HepG2 (cell line): ENCODE results near the gene POMP. TPM values are rescaled to one million over a fixed set of nuclear protein-coding genes. Genes with fewer than 3 reads are reported as not detected.

Experiments
- ATAC-seq: fragments of 200-7000 bp; cut with Tn5 transposase; 3 replicates; pipeline ENCODE4 v1.9.1; 2020; ENCODE audit warnings: mild to moderate bottlenecking, moderate library complexity
- BruUV-seq: library from RNA; stranded (reverse); fragments of 400-500 nt; replicated peaks from 2 replicates; lab custom pipeline; 2021; lab: Mats Ljungman, UMichigan
- CTCF ChIA-PET: fragments of 300-600 bp; formaldehyde crosslinking; extraction: SDS; loops from one replicate; lab custom pipeline; 2021; ENCODE audit warnings: low total read pairs, inconsistent platforms, low intra/inter-chr PET ratio; lab: Yijun Ruan, JAX
- POLR2A ChIA-PET: fragments of 350-600 bp; sonication (Branson Sonifier 250); formaldehyde crosslinking; loops from one replicate; lab custom pipeline; 2020; ENCODE audit warnings: antibody characterized with exemption, inconsistent platforms; lab: Yijun Ruan, JAX
- DNase-seq: peaks from one replicate; pipeline ENCODE4 v3.0.0-alpha.2; 2015; ENCODE audit warnings: low spot score
- FAIRE-seq: peaks from 3 replicates; lab custom pipeline; 2011; peaks lifted over from hg19 to GRCh38; lab: Jason Lieb, UNC
- H2AFZ ChIP-seq: one replicate; pipeline ENCODE4 v1.6.1; 2011; ENCODE audit warnings: low read length, inconsistent platforms
- H3K27ac ChIP-seq: fragments of 300-600 bp; 3 replicates; pipeline ENCODE4 v1.8.0; 2011; ENCODE audit warnings: mixed run types, mild to moderate bottlenecking, mixed read lengths, low read length, inconsistent platforms; ENCODE audit not compliant: insufficient read depth; ENCODE audit errors: extremely low read length
- H3K27me3 ChIP-seq, 2 experiments: fragments of 200-600 bp in 1 of 2; 2 replicates in 1 of 2; 3 replicates in 1 of 2; pipeline versions ENCODE4 v1.6.0 to v1.8.0; 2011; ENCODE audit warnings: low read length in 2 of 2, mild to moderate bottlenecking in 2 of 2, moderate library complexity in 2 of 2, inconsistent platforms in 1 of 2; ENCODE audit not compliant: insufficient read depth in 2 of 2, control insufficient read depth in 1 of 2
- H3K36me3 ChIP-seq, 2 experiments: fragments of 200-600 bp in 1 of 2; replicated peaks in 1 of 2; 2 replicates in 1 of 2; 3 replicates in 1 of 2; pipeline versions ENCODE4 v1.5.1 to v1.8.0; 2011; ENCODE audit warnings: low read length in 2 of 2, inconsistent platforms in 1 of 2; ENCODE audit not compliant: insufficient read depth in 2 of 2, control insufficient read depth in 1 of 2
- H3K4me1 ChIP-seq: 2 replicates; pipeline ENCODE4 v1.5.1; 2012; ENCODE audit warnings: low read length, inconsistent platforms; ENCODE audit not compliant: insufficient read depth
- H3K4me2 ChIP-seq: 2 replicates; pipeline ENCODE4 v1.6.0; 2011; ENCODE audit warnings: low read depth, low read length, inconsistent platforms
- H3K4me3 ChIP-seq, 3 experiments: fragments of 200-600 bp in 1 of 3; sonication (generic), shearing (Covaris generic) in 1 of 3; replicated peaks in 1 of 3; 2 replicates each; pipeline ENCODE4 v1.5.1; 2011 to 2016; ENCODE audit warnings: low read length in 3 of 3, inconsistent platforms in 2 of 3, low read depth in 2 of 3, mild to moderate bottlenecking in 2 of 3, control low read depth in 1 of 3, mixed read lengths in 1 of 3; ENCODE audit not compliant: insufficient read depth in 1 of 3
- H3K79me2 ChIP-seq: one replicate; pipeline ENCODE4 v1.6.1; 2011; ENCODE audit warnings: low read length, inconsistent platforms; ENCODE audit not compliant: insufficient read depth
- H3K9ac ChIP-seq: 2 replicates; pipeline ENCODE4 v1.6.0; 2011; ENCODE audit warnings: mild to moderate bottlenecking, low read depth, low read length, inconsistent platforms; ENCODE audit not compliant: insufficient read depth
- H3K9me3 ChIP-seq: 2 replicates; pipeline ENCODE4 v1.5.1; 2012; ENCODE audit warnings: mild to moderate bottlenecking, low read length
- H4K20me1 ChIP-seq: 2 replicates; pipeline ENCODE4 v1.6.0; 2011; ENCODE audit warnings: inconsistent platforms, mild to moderate bottlenecking, low read length, moderate library complexity; ENCODE audit not compliant: insufficient read depth
- BRCA1 ChIP-seq: sonication (generic); formaldehyde crosslinking; IDR thresholded peaks from 2 replicates; pipeline ENCODE4 v1.4.0; 2020; ENCODE audit warnings: missing genetic modification reagents
- RELA ChIP-seq: sonication (generic); formaldehyde crosslinking; IDR thresholded peaks from 2 replicates; pipeline ENCODE4 v1.4.0; 2020; ENCODE audit warnings: missing genetic modification reagents
- TMF1 ChIP-seq: sonication (generic); formaldehyde crosslinking; IDR thresholded peaks from 2 replicates; pipeline ENCODE4 v1.8.1; 2022; ENCODE audit warnings: low read depth, missing genetic modification reagents
- ZBTB40 ChIP-seq, 2 experiments: fragments of 450-650 bp in 1 of 2; sonication (generic) in 1 of 2; formaldehyde crosslinking in 1 of 2; IDR thresholded peaks; 2 replicates each; pipeline versions ENCODE4 v1.6.1 to v1.8.0; 2016 to 2022; ENCODE audit warnings: antibody characterized with exemption in 1 of 2, mild to moderate bottlenecking in 1 of 2, missing genetic modification reagents in 1 of 2
- ZFP36 ChIP-seq: fragments of 150-350 bp; IDR thresholded peaks from 2 replicates; pipeline ENCODE4 v1.6.1; 2018; ENCODE audit warnings: borderline replicate concordance, low read length, low read depth; ENCODE audit not compliant: partially characterized antibody
- ZNF12 ChIP-seq: sonication (generic); formaldehyde crosslinking; IDR thresholded peaks from 2 replicates; pipeline ENCODE4 v1.5.0; 2020; ENCODE audit warnings: missing genetic modification reagents
- ZNF292 ChIP-seq: sonication (generic); formaldehyde crosslinking; IDR thresholded peaks from 2 replicates; pipeline ENCODE4 v1.8.1; 2022; ENCODE audit warnings: mild to moderate bottlenecking, low read depth, missing genetic modification reagents, borderline replicate concordance
- ZNF83 ChIP-seq: sonication (generic); formaldehyde crosslinking; IDR thresholded peaks from 2 replicates; pipeline ENCODE4 v1.4.0; 2020; ENCODE audit warnings: missing genetic modification reagents, mild to moderate bottlenecking, borderline replicate concordance
- ZSCAN9 ChIP-seq: IDR thresholded peaks from 2 replicates; pipeline ENCODE4 v1.6.1; 2016; ENCODE audit warnings: borderline replicate concordance
- whole genome bisulfite sequencing: methylation state at CpG from one replicate; pipeline ENCODE4 v1.1.6; 2017; ENCODE audit warnings: low lambda C conversion rate; 5-methylcytosine and 5-hydroxymethylcytosine counted together
- in situ Hi-C: cut with HindIII; loops from 2 replicates; pipeline ENCODE4 v1.10.0; 2017; ENCODE audit warnings: low pct_unique_long_range_greater_than_20kb; ENCODE audit not compliant: extremely low pct_ligation_motif_present
- intact Hi-C: fragments of 100-400 bp; cut with micrococcal nuclease; formaldehyde crosslinking; loops from one replicate; pipeline ENCODE4 v1.10.0; 2022; ENCODE audit not compliant: unreplicated experiment
- polyA plus RNA-seq, 8 experiments: library from polyadenylated mRNA; depleted of rRNA in 3 of 8; stranded (reverse) in 7 of 8; unstranded in 1 of 8; fragments of >200 nt; fragmentation: Illumina TruSeq in 4 of 8; extraction: Trizol in 4 of 8; gene quantifications; 2 replicates each; pipeline versions ENCODE4 v1.2.1 to v1.2.3, GENCODE V29; 2011 to 2016; ENCODE audit warnings: low read depth in 4 of 8, missing spikeins in 1 of 8, mixed read lengths in 1 of 8; ENCODE audit not compliant: insufficient read depth in 1 of 8
- total RNA-seq, 5 experiments: library from RNA; depleted of rRNA; stranded (reverse); fragments of >200 nt; fragmentation: Illumina TruSeq; extraction: Trizol; gene quantifications; 2 replicates each; pipeline ENCODE4 v1.2.3, GENCODE V29; 2016; ENCODE audit warnings: low read depth in 1 of 5

The POMP gene
- total and polyA plus RNA-seq, 2 of the 13 experiments (the other 11 are each of a cell fraction or from before 2014, with no cell fraction given), result 30.6 to 118 TPM

- 26% methylated on average over 9 of the region's 15 CpGs for WGBS
- POLR2A ChIA-PET, result no interaction called here
Measured at GRCh38 chr13:28623782-28624706, 34.9 kb upstream of the POMP start.

More at GRCh38 chr13:28623782-28624706, 34.9 kb upstream of the POMP start:
- ATAC-seq, result peak; percentile 54
- no peak for FAIRE-seq
- Histone ChIP-seq H3K4me1 (no peaks in the 10 kb centered on the region), H3K79me2 (no peaks in the 10 kb centered on the region), H3K9me3 (no peaks in the 10 kb centered on the region), H3K4me2 (no peak overlapping the region; the same call in 1 of the 2 replicates), H2AFZ (no peak overlapping the region), H4K20me1 (no peaks in the 10 kb centered on the region), H3K27ac (no peak overlapping the region), H3K36me3 (no peaks in the 10 kb centered on the region), H3K4me3 (no peak overlapping the region), H3K27me3 (no peaks in the 10 kb centered on the region; a peak in 2 of 5 replicates), H3K9ac (no peak overlapping the region)
- no peak for DNase-seq
- BruUV-seq, result no TSS peak
- CTCF ChIA-PET, result no interaction called here
- TF ChIP-seq ZNF292 (CRISPR knock-in tag) (no peak), BRCA1 (CRISPR knock-in tag) (no peak), TMF1 (CRISPR knock-in tag) (no peak), ZSCAN9 (CRISPR knock-in tag) (no peak), ZNF83 (CRISPR knock-in tag) (no peak), ZFP36 (no peak), ZNF12 (CRISPR knock-in tag) (no peak), RELA (CRISPR knock-in tag) (no peak), ZBTB40 (IDR thresholded peaks at IDR 0.05) (no peak), ZBTB40 (CRISPR knock-in tag; IDR thresholded peaks at IDR 0.05) (no peak)
- intact Hi-C loops (no loop called here), in situ Hi-C loops (no loop called here)
